SH-SY5Y (cell line): ENCODE results near the gene RAB40B.

Source experiments
- GATA2 ChIP-seq: IDR thresholded peaks from 2 replicates; pipeline ENCODE4 v1.6.1; 2011; ENCODE audit warnings: mild to moderate bottlenecking, low read depth, low read length
- GATA3 ChIP-seq: IDR thresholded peaks from 2 replicates; pipeline ENCODE4 v1.6.1; 2011; ENCODE audit warnings: low read depth, mild to moderate bottlenecking, low read length, moderate library complexity

DNA sequence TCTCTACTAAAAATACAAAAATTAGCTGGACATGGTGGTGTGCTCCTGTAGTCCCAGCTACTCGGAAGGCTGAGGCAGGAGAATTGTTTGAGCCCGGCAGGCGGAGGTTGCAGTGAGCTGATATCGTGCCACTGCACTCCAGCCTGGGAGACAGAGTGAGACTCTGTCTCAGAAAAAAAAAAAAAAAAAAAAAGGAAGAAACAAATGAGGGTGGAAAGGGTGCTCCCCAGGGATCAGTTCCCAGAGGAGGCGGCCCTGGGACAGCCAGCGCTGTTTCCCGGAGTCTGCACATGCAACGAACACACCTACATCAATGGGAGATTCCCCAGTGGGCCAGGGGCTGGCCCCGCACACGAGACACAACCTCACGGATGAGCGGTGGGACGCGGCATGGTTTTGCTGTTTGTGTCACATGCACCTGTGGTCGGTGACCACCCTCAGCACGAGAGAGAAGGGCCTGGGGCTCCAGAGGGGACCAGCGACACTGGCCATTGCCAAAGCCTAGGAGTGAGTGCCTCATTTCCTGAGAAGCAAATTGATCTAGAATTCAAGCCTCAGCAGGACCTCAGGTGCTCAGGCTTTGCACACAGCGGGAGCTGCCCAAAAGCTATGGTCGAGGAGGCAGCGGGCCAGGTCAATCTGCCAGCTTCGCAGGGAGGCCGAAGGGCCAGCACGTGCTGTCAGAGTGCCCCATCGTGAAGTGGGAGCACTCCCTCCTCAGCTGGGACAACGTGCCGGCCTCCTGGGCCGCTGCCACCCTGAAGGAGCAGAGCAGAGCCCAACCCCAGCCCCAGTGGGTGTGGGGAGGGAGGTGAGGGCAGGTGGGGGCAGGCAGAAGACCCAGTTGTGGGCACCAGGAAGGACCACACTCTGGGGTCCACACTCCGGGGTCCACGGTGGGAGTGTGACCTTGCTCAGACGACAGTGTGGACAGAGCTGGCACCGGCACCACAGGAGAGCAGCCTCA lies 36.5 kb downstream of the RAB40B start:
- TF ChIP-seq GATA3 = no peak
- no peak for TF ChIP-seq GATA2
